Endothelial cell of umbilical vein (primary cell): Measurements from ENCODE around the gene RNF6. TPM values are rescaled to one million over a fixed set of nuclear protein-coding genes. Genes with fewer than 3 reads are reported as not detected.
A peak's percentile ranks its signal among the peaks of the same experiment; 100 is the strongest.

ENCODE experiments used
- BruUV-seq: library from RNA; stranded (reverse); fragments of 400-500 nt; replicated peaks from 2 replicates; lab custom pipeline; 2021; lab: Mats Ljungman, UMichigan
- CTCF ChIA-PET: fragments of 300-600, 350-600 bp; sonication (Branson Sonifier 250); formaldehyde crosslinking; loops from one replicate; lab custom pipeline; 2021; ENCODE audit warnings: antibody characterized with exemption, inconsistent platforms; lab: Charles Lee
- POLR2A ChIA-PET: fragments of 300-600, 350-600 bp; sonication (Branson Sonifier 250); formaldehyde crosslinking; loops from one replicate; lab custom pipeline; 2021; ENCODE audit warnings: antibody characterized with exemption, inconsistent platforms; lab: Charles Lee
- DNase-seq: peaks from one replicate; pipeline ENCODE4 v3.0.0-alpha.2; 2011; ENCODE audit warnings: low read depth, low spot score
- FAIRE-seq: peaks from 2 replicates; lab custom pipeline; 2011; peaks lifted over from hg19 to GRCh38; lab: Jason Lieb, UNC
- H2AFZ ChIP-seq: 2 replicates; pipeline ENCODE4 v1.6.0; 2012; ENCODE audit warnings: low read depth, low read length, control low read depth, inconsistent platforms
- H3K27ac ChIP-seq: 2 replicates; pipeline ENCODE4 v1.5.1; 2011; ENCODE audit warnings: low read depth, mild to moderate bottlenecking, control low read depth, low read length, moderate library complexity; ENCODE audit not compliant: insufficient read depth
- H3K27me3 ChIP-seq, 2 experiments: 2 replicates each; pipeline versions ENCODE4 v1.6.0 to v1.6.1; 2011; ENCODE audit warnings: low read length in 2 of 2, mixed read lengths in 1 of 2; ENCODE audit not compliant: control insufficient read depth in 2 of 2, insufficient read depth in 2 of 2
- H3K36me3 ChIP-seq, 2 experiments: 2 replicates in 1 of 2; 3 replicates in 1 of 2; pipeline ENCODE4 v1.5.1; 2011; ENCODE audit warnings: low read length in 2 of 2, mild to moderate bottlenecking in 1 of 2, moderate library complexity in 1 of 2; ENCODE audit not compliant: control insufficient read depth in 2 of 2, insufficient read depth in 2 of 2; ENCODE audit errors: extremely low read depth in 1 of 2
- H3K4me1 ChIP-seq: 3 replicates; pipeline ENCODE4 v1.5.1; 2011; ENCODE audit warnings: mild to moderate bottlenecking, low read length; ENCODE audit not compliant: control insufficient read depth, insufficient read depth; ENCODE audit errors: extremely low read depth
- H3K4me2 ChIP-seq: 2 replicates; pipeline ENCODE4 v1.6.1; 2011; ENCODE audit warnings: low read length, control low read depth, mixed read lengths; ENCODE audit not compliant: insufficient read depth
- H3K4me3 ChIP-seq, 3 experiments: fragments of 200-600 bp in 1 of 3; sonication (generic), shearing (Covaris generic) in 1 of 3; replicated peaks in 1 of 3; 2 replicates each; pipeline ENCODE4 v1.5.1; 2011 to 2016; ENCODE audit warnings: control low read depth in 3 of 3, low read length in 3 of 3, mild to moderate bottlenecking in 2 of 3, inconsistent platforms in 1 of 3, low read depth in 1 of 3, moderate library complexity in 1 of 3; ENCODE audit not compliant: insufficient read depth in 1 of 3
- H3K79me2 ChIP-seq: 2 replicates; pipeline ENCODE4 v1.6.0; 2012; ENCODE audit warnings: low read length, inconsistent platforms; ENCODE audit not compliant: control insufficient read depth, insufficient read depth
- H3K9ac ChIP-seq: replicated peaks from 2 replicates; pipeline ENCODE3; 2011; ENCODE audit warnings: low read length, control low read depth; ENCODE audit not compliant: insufficient read depth; ENCODE audit errors: extremely low read depth
- H3K9me1 ChIP-seq: replicated peaks from 3 replicates; pipeline ENCODE4 v1.6.0; 2011; ENCODE audit warnings: mild to moderate bottlenecking, low read length; ENCODE audit not compliant: control insufficient read depth, insufficient read depth; ENCODE audit errors: extremely low read depth
- H3K9me3 ChIP-seq: replicated peaks from 2 replicates; pipeline ENCODE4 v1.5.1; 2012; ENCODE audit warnings: low read length, inconsistent platforms; ENCODE audit not compliant: control insufficient read depth, insufficient read depth
- H4K20me1 ChIP-seq: replicated peaks from 2 replicates; pipeline ENCODE3; 2011; ENCODE audit warnings: mild to moderate bottlenecking, low read length; ENCODE audit not compliant: control insufficient read depth, insufficient read depth; ENCODE audit errors: extremely low read depth
- EZH2 ChIP-seq: IDR thresholded peaks from 2 replicates; pipeline ENCODE4 v1.6.1; 2012; ENCODE audit warnings: borderline replicate concordance, low read depth, mild to moderate bottlenecking, moderate library complexity, low read length, inconsistent platforms; ENCODE audit not compliant: severe bottlenecking
- FOS ChIP-seq: IDR thresholded peaks from 2 replicates; pipeline ENCODE4 v1.6.1; 2011; ENCODE audit warnings: mild to moderate bottlenecking, low read length, moderate library complexity, borderline replicate concordance; ENCODE audit not compliant: insufficient read depth
- GATA2 ChIP-seq: IDR thresholded peaks from 2 replicates; pipeline ENCODE4 v1.7.0; 2011; ENCODE audit warnings: low read depth, mild to moderate bottlenecking, moderate library complexity, mixed read lengths, low read length; ENCODE audit not compliant: insufficient read length, insufficient read depth
- JUN ChIP-seq: IDR thresholded peaks from 2 replicates; pipeline ENCODE4 v1.6.1; 2011; ENCODE audit warnings: borderline replicate concordance, low read depth; ENCODE audit not compliant: insufficient read length, insufficient read depth
- MYC ChIP-seq: IDR thresholded peaks from one replicate; pipeline ENCODE4 v1.6.1; 2011; ENCODE audit warnings: mild to moderate bottlenecking, low read depth, low read length
- POLR2A ChIP-seq: IDR thresholded peaks from 2 replicates; pipeline ENCODE4 v1.6.1; 2012; ENCODE audit warnings: low read depth, mild to moderate bottlenecking, control low read depth, low read length
- POLR2AphosphoS5 ChIP-seq: IDR thresholded peaks from 2 replicates; pipeline ENCODE4 v1.6.1; 2012; ENCODE audit warnings: low read depth, mild to moderate bottlenecking, control low read depth, low read length, moderate library complexity; ENCODE audit not compliant: insufficient read depth
- dilution Hi-C: fragments of 300-500 bp; cut with MboI; formaldehyde crosslinking; loops from one replicate; pipeline ENCODE4 v1.15.0; 2019; ENCODE audit warnings: low sequenced_read_pairs; ENCODE audit not compliant: extremely low pct_ligation_motif_present
- intact Hi-C: fragments of 100-400 bp; cut with micrococcal nuclease; formaldehyde crosslinking; loops from one replicate; pipeline ENCODE4 v1.10.0; 2022
- polyA plus RNA-seq, 4 experiments: library from polyadenylated mRNA; depleted of rRNA in 3 of 4; stranded (reverse) in 3 of 4; unstranded in 1 of 4; fragments of >200 nt; gene quantifications; 2 replicates each; pipeline versions ENCODE4 v1.2.1 to v1.2.3, GENCODE V29; 2011 to 2012; ENCODE audit warnings: missing spikeins in 1 of 4
- total RNA-seq: library from RNA; stranded (reverse); gene quantifications from 2 replicates; pipeline ENCODE4 v1.2.3, GENCODE V29; 2021
- TF ChIP-seq, protein P1 (sequence below), 2 donors: IDR thresholded peaks; 1 replicate in 1 of 2; 2 replicates in 1 of 2; pipeline ENCODE4 v1.5.1; 2011; ENCODE audit warnings: low read length in 2 of 2, mild to moderate bottlenecking in 2 of 2, moderate library complexity in 2 of 2, control low read depth in 1 of 2, inconsistent platforms in 1 of 2, low read depth in 1 of 2; ENCODE audit not compliant: insufficient read depth in 1 of 2; ENCODE audit errors: extremely low read depth in 1 of 2
- TF ChIP-seq, protein P2 (sequence below): IDR thresholded peaks from 2 replicates; pipeline ENCODE4 v1.6.1; 2011; ENCODE audit not compliant: insufficient read depth, insufficient read length

The RNF6 gene
- total and polyA plus RNA-seq, 2 donors (not counting 3 experiments of a cell fraction or from before 2014, with no cell fraction given), result 12.7 to 36.4 TPM

- ChIA-PET POLR2A (interaction anchor here (2.2 kb wide), 1 partner anchor 37 kb away, joined by 7 read pairs; the partner anchor contains the start of gene RNF6), CTCF (interaction anchor here (0.9 to 7.0 kb wide), 28 partner anchors 13 to 745 kb away, joined by 3 to 473 read pairs (median 6); partner anchors contain the start of genes RNF6 and WASF3)
- H2AFZ ChIP-seq, result peak overlapping the region; percentile 97
- FAIRE-seq (peak; percentile 15), DNase-seq (no peak)
- BruUV-seq, result no TSS peak
- H3K27ac ChIP-seq, result no peak overlapping the region
- H3K9me1 ChIP-seq, result no peaks in the 10 kb centered on the region
- intact Hi-C loops (loop anchor here (1.0 to 2.0 kb wide), 5 partner anchors 36 to 745 kb away; partner anchors contain the start of genes CDK8 and WASF3), dilution Hi-C loops (no loop called here)
- H3K4me1 ChIP-seq, result peaks cover 11% of the 10 kb centered on the region
- peak overlapping the region; percentile 55 for H3K9ac ChIP-seq
- H3K4me2 ChIP-seq, result peak overlapping the region; percentile 94
- H3K4me3 ChIP-seq, result peak overlapping the region; percentile 40 to 83 (median 71)
- H3K27me3 ChIP-seq, result peaks cover 0 to 3% of the 10 kb centered on the region in 2 experiments
- H3K79me2 ChIP-seq, result no peaks in the 10 kb centered on the region
- H3K9me3 ChIP-seq, result no peaks in the 10 kb centered on the region
- TF ChIP-seq GATA2 (no peak), POLR2AphosphoS5 (no peak), POLR2A (no peak), EZH2 (no peak), FOS (no peak), MYC (no peak), JUN (no peak)
- TF ChIP-seq, protein P1, sequence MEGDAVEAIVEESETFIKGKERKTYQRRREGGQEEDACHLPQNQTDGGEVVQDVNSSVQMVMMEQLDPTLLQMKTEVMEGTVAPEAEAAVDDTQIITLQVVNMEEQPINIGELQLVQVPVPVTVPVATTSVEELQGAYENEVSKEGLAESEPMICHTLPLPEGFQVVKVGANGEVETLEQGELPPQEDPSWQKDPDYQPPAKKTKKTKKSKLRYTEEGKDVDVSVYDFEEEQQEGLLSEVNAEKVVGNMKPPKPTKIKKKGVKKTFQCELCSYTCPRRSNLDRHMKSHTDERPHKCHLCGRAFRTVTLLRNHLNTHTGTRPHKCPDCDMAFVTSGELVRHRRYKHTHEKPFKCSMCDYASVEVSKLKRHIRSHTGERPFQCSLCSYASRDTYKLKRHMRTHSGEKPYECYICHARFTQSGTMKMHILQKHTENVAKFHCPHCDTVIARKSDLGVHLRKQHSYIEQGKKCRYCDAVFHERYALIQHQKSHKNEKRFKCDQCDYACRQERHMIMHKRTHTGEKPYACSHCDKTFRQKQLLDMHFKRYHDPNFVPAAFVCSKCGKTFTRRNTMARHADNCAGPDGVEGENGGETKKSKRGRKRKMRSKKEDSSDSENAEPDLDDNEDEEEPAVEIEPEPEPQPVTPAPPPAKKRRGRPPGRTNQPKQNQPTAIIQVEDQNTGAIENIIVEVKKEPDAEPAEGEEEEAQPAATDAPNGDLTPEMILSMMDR (IDR thresholded peaks at IDR 0.05; ENCODE audit: extremely low read depth in 1 of 2, insufficient read depth in 1 of 2, low read depth in 1 of 2, low read length in 2 of 2), result no peak
- TF ChIP-seq, protein P2, sequence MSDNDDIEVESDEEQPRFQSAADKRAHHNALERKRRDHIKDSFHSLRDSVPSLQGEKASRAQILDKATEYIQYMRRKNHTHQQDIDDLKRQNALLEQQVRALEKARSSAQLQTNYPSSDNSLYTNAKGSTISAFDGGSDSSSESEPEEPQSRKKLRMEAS, result no peak
- no peaks in the 10 kb centered on the region for H3K36me3 ChIP-seq
- no peaks in the 10 kb centered on the region for H4K20me1 ChIP-seq
These were observed 36.4 kb downstream of the RNF6 start for GRCh38 chr13:26185720-26186117.
